Esophagus (tissue), 2 donors: Measurements from ENCODE around the gene TMEM132D. TPM values are rescaled to one million over a fixed set of nuclear protein-coding genes. Genes with fewer than 3 reads are reported as not detected.

Source experiments
- H3K27ac ChIP-seq, 2 donors: one replicate each; pipeline ENCODE4 v1.5.1; 2013; ENCODE audit warnings: low read depth in 2 of 2, mild to moderate bottlenecking in 2 of 2, inconsistent platforms in 1 of 2, low read length in 1 of 2, moderate library complexity in 1 of 2
- H3K27me3 ChIP-seq, 2 donors: one replicate each; pipeline ENCODE4 v1.6.1; 2013; ENCODE audit warnings: low read length in 2 of 2, control low read depth in 1 of 2, mild to moderate bottlenecking in 1 of 2; ENCODE audit not compliant: insufficient read depth in 2 of 2, control insufficient read depth in 1 of 2
- H3K36me3 ChIP-seq, 2 donors: one replicate each; pipeline ENCODE4 v1.6.1; 2013; ENCODE audit warnings: low read length in 1 of 2; ENCODE audit not compliant: control insufficient read depth in 2 of 2, insufficient read depth in 2 of 2
- H3K4me1 ChIP-seq, 2 donors: one replicate each; pipeline ENCODE4 v1.6.1; 2013; ENCODE audit warnings: low read length in 1 of 2; ENCODE audit not compliant: control insufficient read depth in 2 of 2, insufficient read depth in 2 of 2
- H3K4me3 ChIP-seq, 2 donors: one replicate each; pipeline ENCODE4 v1.5.1; 2013; ENCODE audit warnings: low read length in 2 of 2, mild to moderate bottlenecking in 2 of 2, low read depth in 1 of 2, moderate library complexity in 1 of 2
- H3K9me3 ChIP-seq, 2 donors: one replicate each; pipeline ENCODE4 v1.6.1; 2013; ENCODE audit warnings: mild to moderate bottlenecking in 2 of 2, low read depth in 1 of 2, low read length in 1 of 2, moderate library complexity in 1 of 2; ENCODE audit not compliant: control insufficient read depth in 2 of 2, insufficient read depth in 1 of 2
- WGBS, 2 donors: extraction: QIAGEN DNeasy Blood & Tissue Kit; methylation state at CpG; one replicate each; pipeline ENCODE4 v1.1.7; 2013; 5-methylcytosine and 5-hydroxymethylcytosine counted together
- polyA plus RNA-seq, 2 donors: library from polyadenylated mRNA; stranded (reverse); fragments of 200-250 nt; gene quantifications; one replicate each; pipeline ENCODE4 v1.2.3, GENCODE V29; 2013
- donor health status: healthy with polysubstance abuse.
- donor health status: Bipolar disorder and iron deficiency.

TMEM132D gene
- polyA plus RNA-seq, 2 donors: not detected

DNA sequence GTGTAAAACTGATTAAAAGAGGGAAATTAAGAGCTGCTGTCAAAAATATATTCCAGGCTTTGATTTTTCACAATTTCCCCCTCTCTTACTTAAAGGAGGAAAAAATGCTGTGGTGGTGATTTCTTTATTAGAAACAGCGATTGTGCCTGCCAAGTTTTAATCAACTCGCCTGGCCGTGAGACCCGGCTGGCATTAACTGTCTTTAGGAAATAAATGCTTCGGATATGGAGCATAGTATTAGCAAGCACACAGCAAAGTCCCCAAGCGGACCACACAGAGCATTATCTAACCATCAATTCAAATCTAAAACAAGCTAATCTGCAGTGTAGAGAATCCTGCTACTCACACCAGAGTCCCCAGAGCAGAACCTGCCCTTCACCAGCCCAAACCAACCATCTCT, 457.1 kb downstream of the TMEM132D start:
- H3K27ac ChIP-seq: no peak overlapping the region
- WGBS, 2 donors: 75 to 76% methylated on average over 6 of the region's 6 CpGs
- no peaks in the 10 kb centered on the region for H3K27me3 ChIP-seq
- H3K4me1 ChIP-seq: no peaks in the 10 kb centered on the region
- peaks cover 0 to 9% of the 10 kb centered on the region in 2 donors for H3K9me3 ChIP-seq
- H3K4me3 ChIP-seq: no peak overlapping the region
- H3K36me3 ChIP-seq: no peaks in the 10 kb centered on the region

DNA sequence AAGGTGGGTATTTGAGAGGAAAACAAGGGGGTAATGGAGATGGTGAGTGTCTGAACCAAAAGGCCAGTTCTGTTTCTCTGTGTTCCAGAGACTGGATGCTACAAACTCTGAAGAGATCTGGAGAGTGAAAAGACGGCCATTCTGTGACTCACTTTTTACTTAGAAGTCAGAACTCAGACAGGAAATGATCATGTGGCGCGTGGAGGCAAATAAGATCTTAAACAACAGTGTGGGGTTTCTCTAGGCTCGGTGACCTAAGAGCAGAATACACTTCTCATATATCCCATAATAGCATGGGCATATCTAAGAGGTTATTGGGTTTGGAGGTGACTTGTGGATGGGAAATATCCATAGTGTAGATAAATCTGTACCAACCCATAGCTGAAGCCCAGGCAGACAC, 463.5 kb downstream of the TMEM132D start:
- 75 to 86% methylated on average over 4 of the region's 4 CpGs for WGBS, 2 donors
- Histone ChIP-seq H3K36me3 (no peaks in the 10 kb centered on the region), H3K4me3 (no peak overlapping the region), H3K27me3 (no peaks in the 10 kb centered on the region), H3K4me1 (no peaks in the 10 kb centered on the region), H3K9me3 (peaks cover 0 to 6% of the 10 kb centered on the region in 2 donors), H3K27ac (no peak overlapping the region)

DNA sequence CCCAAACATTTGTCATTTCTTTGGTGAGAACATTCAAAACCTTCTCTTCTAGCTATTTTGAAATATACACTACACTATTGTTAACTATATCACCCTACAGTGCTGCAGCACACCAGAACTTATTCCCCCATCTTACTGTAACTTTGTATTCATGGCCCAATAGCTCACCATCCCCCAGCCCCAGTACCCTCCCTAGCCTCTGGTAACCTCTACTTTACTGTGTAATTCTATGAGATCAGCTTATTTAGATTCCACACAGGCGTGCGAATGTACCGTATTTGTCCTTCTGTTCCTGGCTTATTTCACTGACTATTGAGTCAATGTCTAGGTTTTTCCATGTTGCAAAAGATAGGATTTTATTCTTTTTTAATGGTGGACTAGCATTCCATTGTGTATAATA, 469.0 kb downstream of the TMEM132D start:
- H3K36me3 ChIP-seq: no peaks in the 10 kb centered on the region
- H3K27me3 ChIP-seq: no peaks in the 10 kb centered on the region
- 93 to 95% methylated on average over 3 of the region's 3 CpGs for WGBS, 2 donors
- H3K27ac ChIP-seq: no peak overlapping the region
- H3K9me3 ChIP-seq: peaks cover 2 to 8% of the 10 kb centered on the region in 2 donors
- no peak overlapping the region for H3K4me3 ChIP-seq
- no peaks in the 10 kb centered on the region for H3K4me1 ChIP-seq

DNA sequence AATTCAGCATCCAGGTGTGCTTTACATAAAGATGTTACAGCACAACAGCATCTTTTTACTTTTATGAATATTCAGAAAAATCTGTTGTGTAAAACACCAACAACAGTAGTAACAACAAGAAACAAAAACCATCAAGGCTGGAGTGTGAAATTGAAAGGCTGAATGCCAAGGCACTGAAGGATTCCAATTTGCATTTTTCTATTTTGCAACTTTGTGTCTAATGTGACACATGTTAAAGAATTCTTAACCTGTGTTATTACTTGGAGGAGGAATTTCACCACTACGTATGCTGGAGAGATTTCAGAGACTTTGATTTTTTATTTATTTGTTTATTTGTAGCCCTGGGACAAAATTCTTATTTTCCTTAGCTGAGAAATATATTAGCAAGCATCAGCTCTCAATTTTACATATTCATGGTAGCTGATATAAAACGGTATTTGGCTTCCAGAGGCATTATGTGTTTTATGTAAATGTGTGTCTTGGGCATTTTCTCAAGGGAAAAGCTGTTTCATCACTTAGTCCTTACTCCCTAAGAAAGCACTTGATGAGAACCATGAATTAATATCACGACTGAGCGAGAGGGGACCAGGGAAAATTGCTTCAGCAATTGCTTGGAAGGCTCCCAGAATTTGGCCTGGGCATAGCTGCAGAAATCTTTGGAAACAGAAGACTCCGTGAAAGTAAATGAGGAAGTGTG, 475.4 kb downstream of the TMEM132D start:
- no peaks in the 10 kb centered on the region for H3K4me1 ChIP-seq
- no peak overlapping the region for H3K27ac ChIP-seq
- no peaks in the 10 kb centered on the region for H3K36me3 ChIP-seq
- no peak overlapping the region for H3K4me3 ChIP-seq
- WGBS, 2 donors: 64% methylated on average over 5 of the region's 5 CpGs
- H3K27me3 ChIP-seq: no peaks in the 10 kb centered on the region
- H3K9me3 ChIP-seq: peaks cover 2 to 6% of the 10 kb centered on the region in 2 donors

DNA sequence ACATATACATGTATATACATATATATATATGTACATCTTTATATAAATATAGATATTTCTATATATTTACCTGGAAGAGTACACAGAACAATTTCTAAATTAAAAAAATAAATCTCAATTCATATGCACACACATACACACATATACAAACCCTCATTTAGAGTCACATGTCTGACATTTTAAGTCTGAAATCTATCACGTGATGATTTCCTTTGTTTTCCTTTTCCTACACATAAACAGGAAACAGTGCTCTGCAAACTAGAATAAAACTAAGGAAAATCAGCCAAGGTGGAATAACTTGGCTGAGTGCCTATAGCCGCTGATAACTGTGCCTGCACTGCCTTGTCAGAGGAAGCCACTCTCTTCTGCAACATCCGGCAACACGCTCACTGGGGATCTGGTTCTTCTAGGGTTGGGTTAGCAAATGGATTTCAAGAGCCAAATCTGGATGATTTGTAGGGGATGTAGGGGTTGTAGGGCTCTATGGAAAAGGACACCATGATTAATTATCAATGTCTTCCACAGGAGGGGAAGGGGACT, 480.7 kb downstream of the TMEM132D start:
- H3K27ac ChIP-seq: no peak overlapping the region
- H3K9me3 ChIP-seq: no peaks in the 10 kb centered on the region
- no peaks in the 10 kb centered on the region for H3K36me3 ChIP-seq
- no peaks in the 10 kb centered on the region for H3K4me1 ChIP-seq
- no peaks in the 10 kb centered on the region for H3K27me3 ChIP-seq
- WGBS, 2 donors: 53 to 61% methylated on average over 4 of the region's 4 CpGs
- no peak overlapping the region for H3K4me3 ChIP-seq

DNA sequence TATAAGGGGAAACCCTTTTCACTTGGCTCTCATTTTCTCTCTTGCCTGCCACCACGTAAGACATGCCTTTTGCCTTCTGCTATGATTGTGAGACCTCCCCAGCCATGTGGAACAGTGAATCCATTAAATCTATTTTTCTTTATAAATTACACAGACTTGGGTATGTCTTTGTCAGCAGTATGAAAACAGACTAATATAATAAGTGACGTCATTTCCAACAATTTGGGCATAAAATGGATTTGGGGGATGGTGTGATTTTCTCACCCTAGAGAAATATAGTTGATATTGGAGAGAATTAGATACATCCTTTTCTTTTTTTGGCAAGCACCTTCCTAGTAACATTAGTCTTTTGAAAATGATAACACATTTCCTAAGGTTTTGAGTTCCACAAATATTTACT, 490.5 kb downstream of the TMEM132D start:
- H3K27me3 ChIP-seq: no peaks in the 10 kb centered on the region
- no peaks in the 10 kb centered on the region for H3K4me1 ChIP-seq
- no peak overlapping the region for H3K4me3 ChIP-seq
- peaks cover 0 to 5% of the 10 kb centered on the region in 2 donors for H3K9me3 ChIP-seq
- H3K27ac ChIP-seq: no peak overlapping the region
- WGBS, 2 donors: 60 to 77% methylated on average over 2 of the region's 2 CpGs
- H3K36me3 ChIP-seq: no peaks in the 10 kb centered on the region

DNA sequence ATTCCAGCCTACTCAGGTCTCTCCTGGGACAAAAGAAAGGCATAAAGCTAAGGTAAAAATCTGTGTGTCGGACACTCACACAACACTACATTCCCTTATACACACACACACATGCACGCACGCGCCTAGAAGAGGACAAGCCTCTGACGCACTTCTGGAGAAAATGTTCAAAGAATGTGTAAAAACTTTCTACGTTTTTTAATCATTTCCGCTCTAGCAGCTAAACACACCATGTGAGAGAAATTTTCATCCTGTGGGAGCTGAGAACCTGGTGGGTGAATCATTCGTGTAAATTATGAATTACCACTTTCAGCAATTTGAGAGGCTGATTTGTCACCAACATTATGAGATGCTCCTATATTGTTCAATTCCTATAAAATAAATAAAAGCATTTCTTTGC, 494.5 kb downstream of the TMEM132D start:
- 78 to 80% methylated on average over 8 of the region's 8 CpGs for WGBS, 2 donors
- Histone ChIP-seq H3K36me3 (no peaks in the 10 kb centered on the region), H3K4me1 (no peaks in the 10 kb centered on the region), H3K9me3 (peaks cover 2 to 5% of the 10 kb centered on the region in 2 donors), H3K27ac (no peak overlapping the region), H3K4me3 (no peak overlapping the region), H3K27me3 (no peaks in the 10 kb centered on the region)

DNA sequence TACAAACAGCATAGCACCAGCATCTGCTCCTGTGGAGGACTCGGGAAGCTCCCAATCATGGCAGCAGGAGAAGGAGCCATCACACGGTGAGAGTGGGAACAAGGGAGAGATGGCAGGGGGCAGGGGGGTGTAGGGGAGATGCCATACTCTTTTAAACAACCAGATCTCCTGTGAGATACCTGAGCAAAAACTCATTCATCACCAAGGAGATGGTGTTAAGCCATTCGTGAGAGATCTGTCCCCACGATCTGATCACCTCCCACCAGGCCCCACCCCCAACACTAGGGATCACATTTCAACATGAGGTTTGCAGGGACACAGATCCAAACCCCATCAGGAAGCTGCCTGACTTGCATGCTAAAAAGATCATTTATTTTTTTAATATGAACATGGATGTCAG, 499.3 kb downstream of the TMEM132D start:
- WGBS, 2 donors: 43 to 48% methylated on average over 4 of the region's 4 CpGs
- Histone ChIP-seq H3K36me3 (no peaks in the 10 kb centered on the region), H3K4me1 (no peaks in the 10 kb centered on the region), H3K27ac (no peak overlapping the region), H3K9me3 (peaks cover 2% of the 10 kb centered on the region in 2 donors), H3K27me3 (no peaks in the 10 kb centered on the region), H3K4me3 (no peak overlapping the region)

DNA sequence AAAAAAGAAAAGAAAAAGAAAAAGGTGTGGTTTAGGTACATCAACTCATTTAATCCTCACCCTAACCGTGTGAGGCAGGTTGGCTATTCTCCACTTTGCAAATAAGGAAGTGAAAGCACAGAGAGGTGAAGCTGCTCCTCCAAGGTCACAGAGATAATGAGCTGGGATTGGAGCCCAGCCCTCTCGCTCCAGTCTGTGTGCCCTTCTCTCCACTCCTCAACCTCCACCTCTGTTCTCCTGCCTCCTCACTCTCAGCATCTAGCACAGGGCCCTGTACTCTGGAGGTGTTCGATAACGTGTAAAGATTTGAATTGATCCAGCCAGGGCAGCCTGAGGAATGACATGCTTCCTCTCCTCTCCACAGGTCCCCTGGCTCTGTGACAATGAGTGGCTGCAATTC, 502.3 kb downstream of the TMEM132D start:
- Histone ChIP-seq H3K36me3 (no peaks in the 10 kb centered on the region), H3K4me1 (no peaks in the 10 kb centered on the region), H3K27ac (no peak overlapping the region), H3K27me3 (no peaks in the 10 kb centered on the region), H3K4me3 (no peak overlapping the region), H3K9me3 (peaks cover 2 to 4% of the 10 kb centered on the region in 2 donors)
- 47 to 61% methylated on average over 4 of the region's 4 CpGs for WGBS, 2 donors
